IPS-18c (cell line): Measurements from ENCODE around the gene PRB2.
"Not testable (repeated sequence)": the region's sequence is repeated elsewhere in the genome, so short reads cannot be mapped to it uniquely, and the experiment has no call there.

ENCODE experiments used
- H3K4me3 ChIP-seq: 2 replicates; pipeline ENCODE4 v1.7.0; 2013; ENCODE audit warnings: low read depth, mild to moderate bottlenecking, low read length, moderate library complexity; ENCODE audit not compliant: insufficient read depth
- H3K9me3 ChIP-seq: one replicate; pipeline ENCODE4 v1.6.1; 2013; ENCODE audit warnings: mild to moderate bottlenecking, low read length, moderate library complexity; ENCODE audit not compliant: control insufficient read depth, insufficient read depth

The PRB2 gene

DNA sequence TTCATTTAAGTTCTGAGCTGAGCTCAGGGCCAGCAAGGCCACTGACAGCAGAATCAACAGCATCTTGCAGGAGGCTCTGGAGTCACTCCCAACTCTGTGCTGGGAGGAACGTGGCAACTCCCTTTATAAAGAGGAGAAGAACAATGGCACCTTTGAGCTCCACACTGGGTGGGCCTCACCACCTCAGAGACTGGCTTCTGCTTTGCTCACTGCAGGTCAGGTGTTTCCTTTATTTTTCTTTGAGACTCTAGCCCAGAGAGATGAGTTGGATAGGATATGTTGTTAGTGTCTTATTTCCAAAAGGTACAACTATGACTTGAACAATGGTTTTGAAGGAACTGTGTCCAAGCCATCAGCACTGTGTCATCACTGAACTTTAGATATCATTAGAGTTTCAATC, at the start of gene PRB2:
TSS of gene PRB2 (minus strand) at position 101 of the 400 bp plus-strand sequence. CDS start at position 63, 38 bp downstream.
- H3K4me3 ChIP-seq, H3K9me3 ChIP-seq: not testable (repeated sequence)

- Histone ChIP-seq H3K4me3 (no peak overlapping the region), H3K9me3 (no peaks in the 10 kb centered on the region)
Measured at GRCh38 chr12:11437966-11438365, 42.6 kb upstream of the PRB2 start.

GRCh38 chr12:11433664-11434063, 38.3 kb upstream of the PRB2 start:
- H3K4me3 ChIP-seq, result no peak overlapping the region

GRCh38 chr12:11431486-11431885, 36.1 kb upstream of the PRB2 start:
- H3K9me3 ChIP-seq, result no peaks in the 10 kb centered on the region
- H3K4me3 ChIP-seq, result no peak overlapping the region

More at GRCh38 chr12:11433664-11434063, 38.3 kb upstream of the PRB2 start:
- no peaks in the 10 kb centered on the region for H3K9me3 ChIP-seq

- Histone ChIP-seq H3K4me3 (no peak overlapping the region), H3K9me3 (no peaks in the 10 kb centered on the region)
Measured at GRCh38 chr12:11427341-11427740, 32.0 kb upstream of the PRB2 start.

GRCh38 chr12:11412731-11413130, 17.4 kb upstream of the PRB2 start:
- Histone ChIP-seq H3K4me3 (no peak overlapping the region), H3K9me3 (peaks cover 6% of the 10 kb centered on the region)

- Histone ChIP-seq H3K9me3 (peaks cover 3% of the 10 kb centered on the region), H3K4me3 (no peak overlapping the region)
Measured at GRCh38 chr12:11408096-11408495, 12.7 kb upstream of the PRB2 start.

DNA sequence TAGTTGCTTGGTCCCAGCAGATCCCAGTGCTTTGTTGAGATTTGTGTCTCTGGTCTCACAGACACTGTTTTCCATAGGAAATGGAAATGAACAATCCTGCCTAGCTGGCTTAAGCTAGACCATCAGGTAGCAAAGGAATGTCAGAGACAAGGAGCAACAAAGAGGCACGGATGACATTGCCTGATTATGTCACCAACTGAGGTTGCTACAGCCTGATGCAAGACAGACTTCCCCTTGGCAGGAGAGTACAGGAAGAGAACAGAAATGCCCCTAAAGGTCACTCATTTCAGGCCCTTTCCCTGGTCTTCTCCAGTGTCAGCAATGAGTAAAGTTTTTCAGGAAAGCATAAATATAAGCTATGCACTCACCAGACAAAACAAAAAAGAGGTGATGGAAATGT, 2.0 kb upstream of the PRB2 start:
- no peak overlapping the region for H3K4me3 ChIP-seq
- H3K9me3 ChIP-seq, result no peaks in the 10 kb centered on the region

DNA sequence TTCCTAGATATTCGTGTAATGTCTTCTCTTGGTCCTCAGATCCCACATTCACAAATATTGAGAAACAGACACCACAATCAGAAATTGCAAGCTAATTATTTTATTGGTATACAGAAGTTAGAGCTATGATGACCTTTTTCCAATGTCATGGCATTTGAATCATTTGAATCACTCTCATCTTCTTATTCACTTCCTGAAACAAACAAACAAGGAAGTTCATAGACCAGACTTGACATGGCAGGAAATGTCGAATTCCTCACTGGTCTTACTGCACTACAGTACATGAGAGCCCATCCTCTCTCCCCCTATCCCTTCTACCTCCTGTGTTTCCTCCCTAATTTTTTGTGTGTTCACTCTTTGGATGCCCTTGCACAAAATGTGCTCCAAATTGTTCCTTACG, 3.9 kb downstream of the PRB2 start:
- H3K4me3 ChIP-seq, H3K9me3 ChIP-seq: not testable (repeated sequence)

GRCh38 chr12:11377420-11377819, 17.9 kb downstream of the PRB2 start:
- H3K4me3 ChIP-seq, H3K9me3 ChIP-seq: not testable (repeated sequence)

DNA sequence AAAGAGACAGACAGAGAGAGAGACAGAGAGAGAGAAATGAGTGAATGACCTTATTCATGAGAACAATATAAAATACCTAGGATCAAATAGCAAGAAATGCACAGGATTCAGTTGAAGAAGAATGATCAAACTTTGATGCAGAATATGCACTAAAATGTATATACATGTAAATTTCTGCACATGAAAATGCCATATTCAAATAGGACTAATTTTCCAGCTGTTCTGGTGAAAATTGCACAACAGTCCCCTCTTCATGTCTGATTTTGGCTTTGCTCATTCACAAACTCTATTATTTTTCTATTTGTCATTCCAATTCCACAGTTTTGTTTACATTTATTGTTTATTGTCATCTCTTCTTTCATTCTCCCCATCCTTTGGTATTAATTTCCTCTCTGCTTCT, 34.2 kb downstream of the PRB2 start:
- no peak overlapping the region for H3K4me3 ChIP-seq
- peaks cover 2% of the 10 kb centered on the region for H3K9me3 ChIP-seq

- H3K9me3 ChIP-seq, H3K4me3 ChIP-seq: not testable (repeated sequence)
Measured at GRCh38 chr12:11360205-11360883, 35.0 kb downstream of the PRB2 start.

GRCh38 chr12:11351736-11352135, 43.6 kb downstream of the PRB2 start:
- H3K4me3 ChIP-seq, H3K9me3 ChIP-seq: not testable (repeated sequence)

- H3K4me3 ChIP-seq, result no peak overlapping the region
- H3K9me3 ChIP-seq, result no peaks in the 10 kb centered on the region
Measured at GRCh38 chr12:11348439-11348838, 46.9 kb downstream of the PRB2 start.

GRCh38 chr12:11347810-11348209, 47.6 kb downstream of the PRB2 start:
- Histone ChIP-seq H3K9me3 (no peaks in the 10 kb centered on the region), H3K4me3 (no peak overlapping the region)

- Histone ChIP-seq H3K9me3 (no peaks in the 10 kb centered on the region), H3K4me3 (no peak overlapping the region)
Measured at GRCh38 chr12:11344500-11344899, 50.9 kb downstream of the PRB2 start.
